ENCODE data around the gene DPYSL5.
"Not testable (repeated sequence)": the region's sequence is repeated elsewhere in the genome, so short reads cannot be mapped to it uniquely, and the experiment has no call there.

The DPYSL5 gene

GRCh38 chr2:26809876-26810577, 37.9 kb upstream of the DPYSL5 start:
- no peak overlapping the region for H3K4me3 ChIP-seq (ENCODE audit: low read length)
- no peak for DNase-seq (ENCODE audit: low read depth)
- TF ChIP-seq CTCF (conservative IDR thresholded peaks at IDR 0.05; ENCODE audit: low read depth, low read length), result no peak

- no peak for DNase-seq (ENCODE audit: low read depth)
- no peak overlapping the region for H3K4me3 ChIP-seq (ENCODE audit: low read length)
- no peak for TF ChIP-seq CTCF (conservative IDR thresholded peaks at IDR 0.05; ENCODE audit: low read depth, low read length)
These were observed 36.7 kb upstream of the DPYSL5 start for GRCh38 chr2:26811261-26811660.

- TF ChIP-seq CTCF (conservative IDR thresholded peaks at IDR 0.05; ENCODE audit: low read depth, low read length), result no peak
- no peak for DNase-seq (ENCODE audit: low read depth)
- H3K4me3 ChIP-seq (ENCODE audit: low read length), result no peak overlapping the region
These were observed 35.9 kb upstream of the DPYSL5 start for GRCh38 chr2:26811791-26812694.

GRCh38 chr2:26812731-26813130, 35.2 kb upstream of the DPYSL5 start:
- H3K4me3 ChIP-seq (ENCODE audit: low read length), result no peak overlapping the region
- TF ChIP-seq CTCF (conservative IDR thresholded peaks at IDR 0.05; ENCODE audit: low read depth, low read length), result no peak
- DNase-seq (ENCODE audit: low read depth), result no peak

GRCh38 chr2:26814072-26814765, 33.7 kb upstream of the DPYSL5 start:
- not testable (repeated sequence) for DNase-seq (ENCODE audit: low read depth); H3K4me3 ChIP-seq (ENCODE audit: low read length)

GRCh38 chr2:26816893-26817292, 31.0 kb upstream of the DPYSL5 start:
- no peak for TF ChIP-seq CTCF (conservative IDR thresholded peaks at IDR 0.05; ENCODE audit: low read depth, low read length)
- no peak for DNase-seq (ENCODE audit: low read depth)
- H3K4me3 ChIP-seq (ENCODE audit: low read length), result no peak overlapping the region

GRCh38 chr2:26818255-26818654, 29.7 kb upstream of the DPYSL5 start:
- H3K4me3 ChIP-seq (ENCODE audit: low read length), result no peak overlapping the region
- DNase-seq (ENCODE audit: low read depth), result no peak
- TF ChIP-seq CTCF (conservative IDR thresholded peaks at IDR 0.05; ENCODE audit: low read depth, low read length), result no peak

All from retinal pigment epithelial cell (primary cell).